Right lobe of liver (tissue), 6 donors: ENCODE data around the gene NR1I3. TPM values are rescaled to one million over a fixed set of nuclear protein-coding genes. Genes with fewer than 3 reads are reported as not detected.

Experiments
- ATAC-seq, 4 donors: fragments of 200-7000 bp; cut with Tn5 transposase; one replicate each; pipeline ENCODE4 v1.9.1; 2020; ENCODE audit warnings: mild to moderate bottlenecking in 4 of 4, moderate library complexity in 4 of 4
- DNase-seq, 3 donors: peaks; one replicate each; pipeline ENCODE4 v3.0.0-alpha.2; 2020
- H3K27ac ChIP-seq, 3 donors: fragments of 200-600 bp; one replicate each; pipeline ENCODE4 v1.8.0; 2022
- H3K27me3 ChIP-seq, 2 donors: fragments of 200-600 bp; one replicate each; pipeline ENCODE4 v1.8.0; 2022
- H3K36me3 ChIP-seq, 4 donors: fragments of 200-600 bp; sonication (generic) in 1 of 4; one replicate each; pipeline versions ENCODE4 v1.5.1 to v1.8.0; 2017 to 2022; ENCODE audit warnings: control low read depth in 1 of 4
- H3K4me1 ChIP-seq, 4 donors: fragments of 200-600 bp; sonication (generic) in 1 of 4; one replicate each; pipeline versions ENCODE4 v1.5.1 to v1.8.0; 2017 to 2022; ENCODE audit warnings: control low read depth in 1 of 4
- H3K4me3 ChIP-seq, 3 donors: fragments of 200-600 bp; one replicate each; pipeline ENCODE4 v1.8.0; 2022
- H3K9me3 ChIP-seq, 4 donors: fragments of 200-600 bp; sonication (generic) in 1 of 4; one replicate each; pipeline versions ENCODE4 v1.5.1 to v1.8.0; 2017 to 2022; ENCODE audit warnings: control low read depth in 1 of 4
- POLR2A ChIP-seq: fragments of 450-650 bp; IDR thresholded peaks from one replicate; pipeline ENCODE4 v1.6.1; 2017; ENCODE audit warnings: antibody characterized with exemption, mild to moderate bottlenecking
- WGBS: methylation state at CpG from one replicate; pipeline ENCODE4 v1.1.6; 2018; ENCODE audit warnings: low coverage, low lambda C conversion rate; ENCODE audit not compliant: insufficient coverage; ENCODE audit errors: missing lambda C conversion rate; 5-methylcytosine and 5-hydroxymethylcytosine counted together
- intact Hi-C, 2 donors: fragments of 100-400 bp; cut with DNase I; formaldehyde crosslinking; loops; one replicate each; pipeline versions ENCODE4 v1.11.2 to v1.14.1; 2022
- total RNA-seq, 6 experiments: library from RNA; depleted of rRNA in 2 of 6; stranded (reverse); fragments of >200 nt in 2 of 6; fragmentation: NEBNext Ultra II Directional in 3 of 6; extraction: Animal tissue kit (Norgen Biotek cat#: 25700) in 3 of 6; gene quantifications; one replicate each; pipeline versions ENCODE4 v1.1.0 to v1.2.4, GENCODE V29; 2016 to 2023
- TF ChIP-seq, protein P1 (sequence below), 4 donors: fragments of 200-600 bp in 3 of 4; fragments of 450-650 bp in 1 of 4; IDR thresholded peaks; one replicate each; pipeline versions ENCODE4 v1.5.1 to v1.8.0; 2016 to 2022; ENCODE audit warnings: antibody characterized with exemption in 4 of 4, mild to moderate bottlenecking in 2 of 4
- donor health status: DM: no; HTN: yes; CAD: no.
- donor health status: DM: no; HTN: no; CAD: no.
- donor health status: DM: no; HTN: no; CAD: no.
- donor health status: DM: no; HTN: yes; CAD: no.
- donor health status: DM: no; HTN: yes; CAD: no.

The NR1I3 gene
- total RNA-seq, 6 experiments from 2014 or later, result 24.1 to 169 (median 85.7) TPM

- H3K4me3 ChIP-seq, result no peak overlapping the region
- peaks cover 0 to 17% (median 7%) of the 10 kb centered on the region in 4 donors for H3K4me1 ChIP-seq
- intact Hi-C loops, result no loop called here
- WGBS, result 70% methylated on average over 4 of the region's 6 CpGs
- DNase-seq, result no peak
- H3K27me3 ChIP-seq, result no peaks in the 10 kb centered on the region
- H3K27ac ChIP-seq, result no peak overlapping the region
- H3K9me3 ChIP-seq, result no peaks in the 10 kb centered on the region
- no peak for ATAC-seq
- TF ChIP-seq POLR2A, result no peak
- TF ChIP-seq, protein P1, sequence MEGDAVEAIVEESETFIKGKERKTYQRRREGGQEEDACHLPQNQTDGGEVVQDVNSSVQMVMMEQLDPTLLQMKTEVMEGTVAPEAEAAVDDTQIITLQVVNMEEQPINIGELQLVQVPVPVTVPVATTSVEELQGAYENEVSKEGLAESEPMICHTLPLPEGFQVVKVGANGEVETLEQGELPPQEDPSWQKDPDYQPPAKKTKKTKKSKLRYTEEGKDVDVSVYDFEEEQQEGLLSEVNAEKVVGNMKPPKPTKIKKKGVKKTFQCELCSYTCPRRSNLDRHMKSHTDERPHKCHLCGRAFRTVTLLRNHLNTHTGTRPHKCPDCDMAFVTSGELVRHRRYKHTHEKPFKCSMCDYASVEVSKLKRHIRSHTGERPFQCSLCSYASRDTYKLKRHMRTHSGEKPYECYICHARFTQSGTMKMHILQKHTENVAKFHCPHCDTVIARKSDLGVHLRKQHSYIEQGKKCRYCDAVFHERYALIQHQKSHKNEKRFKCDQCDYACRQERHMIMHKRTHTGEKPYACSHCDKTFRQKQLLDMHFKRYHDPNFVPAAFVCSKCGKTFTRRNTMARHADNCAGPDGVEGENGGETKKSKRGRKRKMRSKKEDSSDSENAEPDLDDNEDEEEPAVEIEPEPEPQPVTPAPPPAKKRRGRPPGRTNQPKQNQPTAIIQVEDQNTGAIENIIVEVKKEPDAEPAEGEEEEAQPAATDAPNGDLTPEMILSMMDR (IDR thresholded peaks at IDR 0.05), result no peak
- H3K36me3 ChIP-seq, result no peaks in the 10 kb centered on the region
Observed at GRCh38 chr1:161188381-161188780, 49.6 kb downstream of the NR1I3 start.

GRCh38 chr1:161187311-161187710 lies 50.7 kb downstream of the NR1I3 start:
- DNase-seq, result peak in 2 of 3 donors; percentile 12 to 26
- Histone ChIP-seq H3K27me3 (no peaks in the 10 kb centered on the region), H3K4me3 (no peak overlapping the region), H3K36me3 (no peaks in the 10 kb centered on the region), H3K27ac (no peak overlapping the region), H3K9me3 (no peaks in the 10 kb centered on the region), H3K4me1 (peaks cover 0 to 9% (median 0%) of the 10 kb centered on the region in 4 donors)
- TF ChIP-seq POLR2A, result no peak
- TF ChIP-seq, protein P1 (IDR thresholded peaks at IDR 0.05), result no peak
- intact Hi-C loops, result no loop called here
- no peak for ATAC-seq
- 70% methylated on average over 3 of the region's 3 CpGs for WGBS

- DNase-seq (peak in 2 of 3 donors; percentile 15 to 31), ATAC-seq (peak; percentile 17 to 47 (median 34))
- H3K27me3 ChIP-seq, result no peaks in the 10 kb centered on the region
- no peaks in the 10 kb centered on the region for H3K36me3 ChIP-seq
- H3K4me3 ChIP-seq, result no peak overlapping the region
- H3K27ac ChIP-seq, result peak overlapping the region; percentile 24 to 75 (median 56)
- TF ChIP-seq, protein P1 (IDR thresholded peaks at IDR 0.05), result no peak
- TF ChIP-seq POLR2A, result no peak
- H3K9me3 ChIP-seq, result no peaks in the 10 kb centered on the region
- WGBS, result 28% methylated on average over 2 of the region's 2 CpGs
- H3K4me1 ChIP-seq, result peaks cover 0 to 9% (median 0%) of the 10 kb centered on the region in 4 donors
- intact Hi-C loops, result no loop called here
Observed at GRCh38 chr1:161185732-161186311, 52.2 kb downstream of the NR1I3 start.

DNA sequence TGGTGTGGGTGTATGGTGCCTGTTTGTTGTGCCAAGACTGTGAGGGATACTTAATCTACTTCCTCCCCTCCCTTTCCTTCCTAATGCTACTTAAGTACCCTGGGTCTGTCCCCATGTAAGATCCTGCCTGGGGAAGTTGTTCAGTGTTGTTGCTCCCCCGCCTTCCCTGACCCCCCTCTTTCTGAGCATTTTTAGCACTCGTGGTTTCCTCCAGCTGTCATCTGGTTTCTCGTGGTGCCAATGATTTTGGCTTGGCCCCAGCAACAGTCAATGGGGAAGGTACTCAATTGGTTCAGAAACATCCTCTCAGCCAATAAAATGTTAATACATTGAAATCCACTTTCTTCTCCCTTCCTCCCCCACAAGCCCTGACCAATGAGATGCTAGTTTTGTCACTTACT lies 52.7 kb downstream of the NR1I3 start:
- no peak overlapping the region for H3K4me3 ChIP-seq
- intact Hi-C loops, result no loop called here
- DNase-seq, result peak; percentile 69 to 73 (median 70)
- H3K4me1 ChIP-seq, result peaks cover 0 to 9% (median 0%) of the 10 kb centered on the region in 4 donors
- 15% methylated on average over 3 of the region's 3 CpGs for WGBS
- no peaks in the 10 kb centered on the region for H3K36me3 ChIP-seq
- TF ChIP-seq, protein P1 (IDR thresholded peaks at IDR 0.05), result no peak
- TF ChIP-seq POLR2A, result peak; percentile 20
- no peaks in the 10 kb centered on the region for H3K9me3 ChIP-seq
- no peaks in the 10 kb centered on the region for H3K27me3 ChIP-seq
- H3K27ac ChIP-seq, result peak overlapping the region; percentile 24 to 75 (median 56)
- ATAC-seq, result peak; percentile 80 to 88 (median 82)
